GM23248 (cell line): ENCODE measurements around the gene TMIGD1.

Source experiments
- EZH2 ChIP-seq: fragments of 200-600 bp; sonication (generic); IDR thresholded peaks from 2 replicates; pipeline ENCODE4 v1.6.1; 2018; ENCODE audit warnings: antibody characterized with exemption, mild to moderate bottlenecking; ENCODE audit not compliant: insufficient read depth, poor library complexity, severe bottlenecking
- EZH2phosphoT487 ChIP-seq: fragments of 200-600 bp; sonication (generic); IDR thresholded peaks from 2 replicates; pipeline ENCODE4 v1.6.1; 2018; ENCODE audit warnings: antibody characterized with exemption, moderate library complexity, mild to moderate bottlenecking, low read depth; ENCODE audit not compliant: insufficient read depth

DNA sequence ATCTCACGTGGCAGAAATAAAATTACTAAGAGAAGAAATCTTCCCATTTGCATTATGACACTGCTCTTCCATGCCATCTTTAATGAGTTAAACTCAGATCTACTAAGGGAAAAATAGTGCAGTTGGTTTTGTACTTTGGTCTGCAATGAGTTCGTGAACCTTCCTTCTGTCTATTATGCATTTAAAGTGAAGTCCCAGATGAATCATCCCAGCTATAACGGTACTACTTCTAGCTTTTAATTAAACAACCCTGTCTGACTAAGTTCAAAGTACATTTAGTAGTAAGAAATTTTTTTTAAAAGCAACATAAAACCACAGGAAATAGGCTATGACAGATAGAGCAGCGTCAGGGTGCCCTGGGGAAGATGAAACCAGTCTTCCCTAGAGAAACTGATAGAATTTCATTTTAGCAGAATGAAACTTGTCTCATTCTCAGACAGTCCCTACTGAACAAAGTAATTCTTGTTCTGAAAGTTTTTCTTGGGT, 1.8 kb downstream of the TMIGD1 start:
- TF ChIP-seq EZH2: no peak
- TF ChIP-seq EZH2phosphoT487: no peak
